GM18951 (cell line): ENCODE measurements around the gene TNFSF9.
"Not testable (repeated sequence)": the region's sequence is repeated elsewhere in the genome, so short reads cannot be mapped to it uniquely, and the experiment has no call there.

Source experiments
- POLR2A ChIP-seq: IDR thresholded peaks from 4 replicates; pipeline ENCODE4 v1.6.1; 2011; ENCODE audit warnings: mild to moderate bottlenecking; ENCODE audit not compliant: insufficient read length, insufficient read depth; ENCODE audit errors: extremely low read depth
- in situ Hi-C: fragments of 300-500 bp; cut with MboI; formaldehyde crosslinking; loops from one replicate; pipeline ENCODE4 v1.12.0; 2022; ENCODE audit warnings: low sequenced_read_pairs, mixed read lengths, inconsistent platforms; ENCODE audit not compliant: unreplicated experiment

Gene TNFSF9

GRCh38 chr19:6577476-6578125 lies 46.8 kb downstream of the TNFSF9 start:
- in situ Hi-C loops: no loop called here

GRCh38 chr19:6579450-6580178 lies 48.8 kb downstream of the TNFSF9 start:
- no peak for TF ChIP-seq POLR2A
- in situ Hi-C loops: no loop called here

More at GRCh38 chr19:6577476-6578125, 46.8 kb downstream of the TNFSF9 start:
- TF ChIP-seq POLR2A: peak; percentile 66

- TF ChIP-seq POLR2A: no peak
- in situ Hi-C loops: no loop called here
Measured at GRCh38 chr19:6580313-6580712, 49.5 kb downstream of the TNFSF9 start.

GRCh38 chr19:6582515-6583484 lies 52.0 kb downstream of the TNFSF9 start:
- peak; percentile 11 for TF ChIP-seq POLR2A
- in situ Hi-C loops: not testable (repeated sequence)
